Measurements from ENCODE around the gene CASP12.

The CASP12 gene

DNA sequence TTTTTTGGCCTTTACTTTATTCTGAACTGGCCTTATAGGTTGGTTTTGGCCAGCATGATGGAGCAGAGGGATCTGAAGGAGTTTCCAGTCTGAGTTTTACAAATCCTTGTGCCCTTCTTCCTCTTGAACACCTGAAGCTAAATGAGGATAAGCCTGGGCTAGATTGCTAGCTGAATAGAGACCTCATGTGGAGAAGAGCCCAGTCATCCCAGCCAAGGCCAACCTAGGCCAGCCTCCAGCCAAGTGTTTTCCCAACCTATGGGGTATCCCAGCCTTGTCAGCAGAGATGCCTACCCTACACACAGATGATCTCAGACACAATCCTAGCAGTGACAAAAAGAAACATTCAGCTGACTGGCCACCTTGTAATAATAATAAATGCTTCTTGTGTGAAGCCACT, 966 bp upstream of the CASP12 start:
- H3F3A ChIP-seq (ENCODE audit: insufficient read depth, low read length) = no peaks in the 10 kb centered on the region
- H4K20me1 ChIP-seq (ENCODE audit: insufficient read depth, low read length) = no peaks in the 10 kb centered on the region
- H3K27me3 ChIP-seq (ENCODE audit: insufficient read depth, low read length) = no peaks in the 10 kb centered on the region
- no peak overlapping the region for H3K4me2 ChIP-seq (ENCODE audit: low read length)
- H3K9me3 ChIP-seq (ENCODE audit: low read length) = no peaks in the 10 kb centered on the region
- H3K9ac ChIP-seq (ENCODE audit: low read length) = no peak overlapping the region
- no peaks in the 10 kb centered on the region for H3K9me2 ChIP-seq (ENCODE audit: low read depth, low read length)
- no peak overlapping the region for H2AFZ ChIP-seq (ENCODE audit: low read length)
- H3K27ac ChIP-seq (ENCODE audit: low read depth, low read length, poor library complexity, severe bottlenecking) = no peak overlapping the region
- no peaks in the 10 kb centered on the region for H3K79me2 ChIP-seq (ENCODE audit: insufficient read depth, low read length)
- H3K4me1 ChIP-seq (ENCODE audit: insufficient read depth, low read length, severe bottlenecking) = peaks cover 15% of the 10 kb centered on the region
- H3K4me3 ChIP-seq (ENCODE audit: low read depth, low read length, poor library complexity, severe bottlenecking) = no peak overlapping the region
- H3K36me3 ChIP-seq (ENCODE audit: insufficient read depth, low read length) = no peaks in the 10 kb centered on the region
- TF ChIP-seq, protein P1, sequence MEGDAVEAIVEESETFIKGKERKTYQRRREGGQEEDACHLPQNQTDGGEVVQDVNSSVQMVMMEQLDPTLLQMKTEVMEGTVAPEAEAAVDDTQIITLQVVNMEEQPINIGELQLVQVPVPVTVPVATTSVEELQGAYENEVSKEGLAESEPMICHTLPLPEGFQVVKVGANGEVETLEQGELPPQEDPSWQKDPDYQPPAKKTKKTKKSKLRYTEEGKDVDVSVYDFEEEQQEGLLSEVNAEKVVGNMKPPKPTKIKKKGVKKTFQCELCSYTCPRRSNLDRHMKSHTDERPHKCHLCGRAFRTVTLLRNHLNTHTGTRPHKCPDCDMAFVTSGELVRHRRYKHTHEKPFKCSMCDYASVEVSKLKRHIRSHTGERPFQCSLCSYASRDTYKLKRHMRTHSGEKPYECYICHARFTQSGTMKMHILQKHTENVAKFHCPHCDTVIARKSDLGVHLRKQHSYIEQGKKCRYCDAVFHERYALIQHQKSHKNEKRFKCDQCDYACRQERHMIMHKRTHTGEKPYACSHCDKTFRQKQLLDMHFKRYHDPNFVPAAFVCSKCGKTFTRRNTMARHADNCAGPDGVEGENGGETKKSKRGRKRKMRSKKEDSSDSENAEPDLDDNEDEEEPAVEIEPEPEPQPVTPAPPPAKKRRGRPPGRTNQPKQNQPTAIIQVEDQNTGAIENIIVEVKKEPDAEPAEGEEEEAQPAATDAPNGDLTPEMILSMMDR (IDR thresholded peaks at IDR 0.05; ENCODE audit: low read length) = no peak
- TF ChIP-seq EZH2 (IDR thresholded peaks at IDR 0.05; ENCODE audit: borderline replicate concordance, low read length) = no peak

DNA sequence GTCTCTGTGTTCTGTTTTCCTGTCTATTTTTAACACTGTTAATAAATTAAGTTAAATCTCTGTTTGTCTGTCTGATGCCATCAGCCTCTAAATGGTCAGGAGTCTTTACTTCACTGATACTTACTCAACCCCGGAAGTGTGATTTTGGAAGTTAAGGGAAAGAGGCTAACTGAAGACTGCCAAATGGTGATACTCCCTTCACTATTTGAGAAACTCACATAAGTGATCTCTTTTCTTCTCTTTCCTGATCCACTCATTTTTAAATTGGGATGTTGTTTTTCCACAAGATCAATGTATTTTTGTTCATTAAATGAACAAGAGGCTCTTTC, 389 bp upstream of the CASP12 start:
- no peaks in the 10 kb centered on the region for H3K27me3 ChIP-seq (ENCODE audit: insufficient read depth, low read length)
- H3K9me2 ChIP-seq (ENCODE audit: low read depth, low read length) = no peaks in the 10 kb centered on the region
- peaks cover 15% of the 10 kb centered on the region for H3K4me1 ChIP-seq (ENCODE audit: insufficient read depth, low read length, severe bottlenecking)
- 0 out of 2 replicates have a peak overlapping the region, but pooled peaks have one; percentile 7 for H2AFZ ChIP-seq (ENCODE audit: low read length)
- peak overlapping the region; percentile 53 for H3K27ac ChIP-seq (ENCODE audit: low read depth, low read length, poor library complexity, severe bottlenecking)
- H3F3A ChIP-seq (ENCODE audit: insufficient read depth, low read length) = no peaks in the 10 kb centered on the region
- H3K9me3 ChIP-seq (ENCODE audit: low read length) = no peaks in the 10 kb centered on the region
- H3K36me3 ChIP-seq (ENCODE audit: insufficient read depth, low read length) = no peaks in the 10 kb centered on the region
- H3K9ac ChIP-seq (ENCODE audit: low read length) = no peak overlapping the region
- TF ChIP-seq, protein P1 (IDR thresholded peaks at IDR 0.05; ENCODE audit: low read length) = no peak
- no peak for TF ChIP-seq EZH2 (IDR thresholded peaks at IDR 0.05; ENCODE audit: borderline replicate concordance, low read length)
- no peak overlapping the region for H3K4me3 ChIP-seq (ENCODE audit: low read depth, low read length, poor library complexity, severe bottlenecking)
- no peaks in the 10 kb centered on the region for H4K20me1 ChIP-seq (ENCODE audit: insufficient read depth, low read length)
- H3K79me2 ChIP-seq (ENCODE audit: insufficient read depth, low read length) = no peaks in the 10 kb centered on the region
- peak overlapping the region; percentile 48 for H3K4me2 ChIP-seq (ENCODE audit: low read length)

DNA sequence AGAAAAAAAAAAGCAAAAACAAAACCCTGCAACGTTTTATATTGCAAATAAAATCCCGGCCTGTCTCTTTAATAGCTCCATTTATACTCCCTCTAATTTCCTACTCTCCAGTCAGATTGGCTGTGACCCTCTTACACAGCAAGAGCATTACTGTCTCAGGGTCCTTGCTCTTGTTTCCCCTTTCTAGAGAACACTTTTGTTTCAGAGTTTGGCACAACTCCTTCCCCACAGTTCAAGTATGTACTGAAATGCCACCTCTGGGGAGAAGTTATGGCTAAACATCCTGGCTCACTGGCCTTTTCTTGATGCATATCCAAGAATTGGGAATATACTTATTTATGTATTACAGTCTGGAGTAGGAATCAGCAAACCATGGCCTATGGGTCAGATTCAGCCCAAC, 2.6 kb downstream of the CASP12 start:
- no peak overlapping the region for H3K27ac ChIP-seq (ENCODE audit: low read depth, low read length, poor library complexity, severe bottlenecking)
- H3K36me3 ChIP-seq (ENCODE audit: insufficient read depth, low read length) = no peaks in the 10 kb centered on the region
- H3K27me3 ChIP-seq (ENCODE audit: insufficient read depth, low read length) = no peaks in the 10 kb centered on the region
- no peak overlapping the region for H3K4me2 ChIP-seq (ENCODE audit: low read length)
- TF ChIP-seq, protein P1 (IDR thresholded peaks at IDR 0.05; ENCODE audit: low read length) = no peak
- no peak for TF ChIP-seq EZH2 (IDR thresholded peaks at IDR 0.05; ENCODE audit: borderline replicate concordance, low read length)
- H3F3A ChIP-seq (ENCODE audit: insufficient read depth, low read length) = no peaks in the 10 kb centered on the region
- no peaks in the 10 kb centered on the region for H4K20me1 ChIP-seq (ENCODE audit: insufficient read depth, low read length)
- no peak overlapping the region for H3K9ac ChIP-seq (ENCODE audit: low read length)
- H2AFZ ChIP-seq (ENCODE audit: low read length) = no peak overlapping the region
- no peak overlapping the region for H3K4me3 ChIP-seq (ENCODE audit: low read depth, low read length, poor library complexity, severe bottlenecking)
- no peaks in the 10 kb centered on the region for H3K9me3 ChIP-seq (ENCODE audit: low read length)
- no peaks in the 10 kb centered on the region for H3K9me2 ChIP-seq (ENCODE audit: low read depth, low read length)
- no peaks in the 10 kb centered on the region for H3K79me2 ChIP-seq (ENCODE audit: insufficient read depth, low read length)
- H3K4me1 ChIP-seq (ENCODE audit: insufficient read depth, low read length, severe bottlenecking) = peaks cover 15% of the 10 kb centered on the region

Measured in OCI-LY1 (cell line).